Heart left ventricle (tissue), 13 donors: ENCODE measurements around the gene GNB5.

ENCODE experiments used
- POLR2A ChIP-seq, 2 donors: fragments of 450-650 bp; IDR thresholded peaks; one replicate each; pipeline ENCODE4 v1.6.1; 2017; ENCODE audit warnings: antibody characterized with exemption in 2 of 2, mild to moderate bottlenecking in 2 of 2, moderate library complexity in 2 of 2
- TF ChIP-seq, protein P1 (sequence below), 12 donors: fragments of 200-600 bp; sonication (generic) in 4 of 12; IDR thresholded peaks; one replicate each; pipeline versions ENCODE4 v1.5.0 to v1.8.0; 2018 to 2022; ENCODE audit warnings: antibody characterized with exemption in 12 of 12, mild to moderate bottlenecking in 5 of 12
- donor health status: ischemic (EF 13 %, LVEDD 7.1; RV severe dilation, severe dysfunction).
- donor health status: DM: no; HTN: yes; CAD: no.
- donor health status: DM: no; HTN: no; CAD: no.
- donor health status: ischemic (EF 25% LVEDD 6.9; RV normal size, moderate dysfunction).
- donor health status: ischemic (EF 25% LVEDD 5.7; RV mildly dilated, moderate dysfunction).
- donor health status: ischemic (EF 35%, LVEDD 5.7; RV mildly dilated, moderate dysfunction).
- donor health status: nonischemic (EF 11% LVEDD 7.7; RV severe dilation, severe dysfunction).
- donor health status: DM: yes; HTN: yes; CAD: no.
- donor health status: PGD.
- donor health status: ischemic (EF 29% LVEDD 5.4; RV normal size, mild dysfunction).
- donor health status: nonischemic (EF 23%, LVEDD 6.1; RV moderate dilation, normal function).

- TF ChIP-seq POLR2A (IDR thresholded peaks at IDR 0.05) = no peak
- TF ChIP-seq, protein P1, sequence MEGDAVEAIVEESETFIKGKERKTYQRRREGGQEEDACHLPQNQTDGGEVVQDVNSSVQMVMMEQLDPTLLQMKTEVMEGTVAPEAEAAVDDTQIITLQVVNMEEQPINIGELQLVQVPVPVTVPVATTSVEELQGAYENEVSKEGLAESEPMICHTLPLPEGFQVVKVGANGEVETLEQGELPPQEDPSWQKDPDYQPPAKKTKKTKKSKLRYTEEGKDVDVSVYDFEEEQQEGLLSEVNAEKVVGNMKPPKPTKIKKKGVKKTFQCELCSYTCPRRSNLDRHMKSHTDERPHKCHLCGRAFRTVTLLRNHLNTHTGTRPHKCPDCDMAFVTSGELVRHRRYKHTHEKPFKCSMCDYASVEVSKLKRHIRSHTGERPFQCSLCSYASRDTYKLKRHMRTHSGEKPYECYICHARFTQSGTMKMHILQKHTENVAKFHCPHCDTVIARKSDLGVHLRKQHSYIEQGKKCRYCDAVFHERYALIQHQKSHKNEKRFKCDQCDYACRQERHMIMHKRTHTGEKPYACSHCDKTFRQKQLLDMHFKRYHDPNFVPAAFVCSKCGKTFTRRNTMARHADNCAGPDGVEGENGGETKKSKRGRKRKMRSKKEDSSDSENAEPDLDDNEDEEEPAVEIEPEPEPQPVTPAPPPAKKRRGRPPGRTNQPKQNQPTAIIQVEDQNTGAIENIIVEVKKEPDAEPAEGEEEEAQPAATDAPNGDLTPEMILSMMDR (IDR thresholded peaks at IDR 0.05) = no peak
These were observed 87.7 kb downstream of the GNB5 start for GRCh38 chr15:52103217-52104207.
